Stimulated activated CD8-positive, alpha-beta memory T cell treated with anti-CD3 and anti-CD28 coated beads, Interleukin-15, amount 100 ng/mL, for 4 hours (primary cell): Measurements from ENCODE around the gene KRT6A.
"Not testable (repeated sequence)": the region's sequence is repeated elsewhere in the genome, so short reads cannot be mapped to it uniquely, and the experiment has no call there.

Experiments
- DNase-seq, 2 donors: peaks; one replicate each; pipeline ENCODE4 v3.0.0-alpha.2; 2020; ENCODE audit warnings: low read depth in 2 of 2

Gene KRT6A

GRCh38 chr12:52502877-52503276 is 9.8 kb upstream of the KRT6A start:
- no peak for DNase-seq

- no peak for DNase-seq
These were observed 8.4 kb upstream of the KRT6A start for GRCh38 chr12:52501490-52501889.

GRCh38 chr12:52500574-52500973 is 7.5 kb upstream of the KRT6A start:
- DNase-seq: not testable (repeated sequence)

GRCh38 chr12:52499806-52500560 is 6.9 kb upstream of the KRT6A start:
- DNase-seq: no peak

DNA sequence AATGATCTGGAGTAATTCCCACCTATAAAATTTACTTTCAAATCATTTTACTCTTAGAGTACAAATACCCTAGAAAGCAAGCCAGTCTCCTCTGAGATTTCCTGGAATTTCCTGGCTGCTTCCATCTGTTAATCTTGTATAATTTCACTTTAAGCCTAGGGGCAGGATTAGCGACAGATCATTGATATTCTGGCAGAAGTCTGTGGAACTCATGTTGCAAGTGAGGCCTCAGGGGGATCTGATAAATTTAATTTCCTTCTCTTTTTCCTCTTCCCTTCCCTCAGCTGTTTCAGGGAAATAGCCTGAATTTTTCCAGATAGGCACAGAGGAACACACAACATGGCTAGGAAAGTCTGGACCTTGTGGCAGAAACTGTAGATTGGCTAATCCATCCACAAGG is 5.9 kb upstream of the KRT6A start:
- no peak for DNase-seq

- no peak for DNase-seq
These were observed 4.9 kb upstream of the KRT6A start for GRCh38 chr12:52497975-52498374.

DNA sequence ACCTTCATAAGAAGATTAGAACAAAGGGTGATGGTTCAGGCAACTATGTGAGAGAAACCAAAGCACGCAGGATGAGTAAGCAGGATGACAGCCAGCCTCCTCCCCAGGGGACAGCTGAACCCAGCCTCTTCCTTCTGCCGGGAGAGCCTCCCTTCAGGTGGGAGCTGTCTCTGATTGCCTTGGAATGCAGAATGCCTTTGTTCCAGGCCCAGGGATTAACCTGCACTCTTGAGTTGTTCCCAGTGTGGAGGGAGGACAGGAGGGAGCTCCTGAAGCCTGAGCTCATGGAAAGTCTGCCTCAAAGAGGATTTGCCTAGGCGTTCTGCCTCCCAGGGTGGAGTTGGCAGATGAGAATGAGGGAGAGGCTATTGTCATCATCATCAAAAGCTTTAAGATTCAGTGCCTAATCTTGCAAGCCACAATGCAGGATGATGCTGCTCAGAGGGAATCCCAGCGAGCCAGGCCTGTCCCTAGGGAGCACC is 3.6 kb upstream of the KRT6A start:
- DNase-seq: no peak

DNA sequence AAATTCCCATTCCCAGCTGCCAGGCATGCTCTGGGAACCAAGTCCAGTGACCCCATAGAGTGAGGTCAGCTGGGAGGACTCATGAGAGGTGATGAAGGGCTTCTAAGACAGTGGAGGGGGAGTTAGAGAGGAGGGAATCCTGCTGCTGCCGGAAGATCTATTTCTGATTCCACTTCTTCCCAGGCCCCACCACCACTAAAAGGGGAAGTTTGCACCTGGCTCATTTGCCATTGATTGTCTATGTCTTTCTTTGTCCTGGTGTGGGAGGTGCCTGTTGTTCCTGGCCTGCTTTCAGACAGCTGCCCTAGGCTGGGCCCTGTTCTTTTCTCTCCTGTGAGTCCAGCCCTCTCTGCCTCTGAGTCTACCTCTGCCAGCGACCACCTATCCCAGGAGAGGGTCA is 3.0 kb upstream of the KRT6A start:
- DNase-seq: no peak

DNA sequence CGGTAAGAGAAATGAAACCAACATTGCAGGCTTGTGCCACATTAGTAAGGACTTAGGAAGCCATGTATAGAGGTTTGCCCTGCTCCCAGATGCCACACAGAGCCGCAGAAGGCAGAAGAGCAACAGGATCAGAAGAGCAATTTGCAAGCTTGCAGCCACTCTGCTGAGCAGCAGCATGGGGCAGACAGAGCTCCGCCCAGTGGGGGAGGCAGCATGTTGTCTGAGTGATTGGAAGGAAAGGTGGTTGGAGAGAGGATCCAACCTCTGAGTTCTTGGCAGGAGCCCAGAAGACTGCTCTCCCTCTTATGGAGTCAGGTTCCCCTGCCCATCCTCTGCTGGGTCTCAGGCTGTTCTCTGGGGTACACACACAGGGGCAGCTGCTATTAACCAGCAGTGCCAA is 2.3 kb upstream of the KRT6A start:
- no peak for DNase-seq

DNA sequence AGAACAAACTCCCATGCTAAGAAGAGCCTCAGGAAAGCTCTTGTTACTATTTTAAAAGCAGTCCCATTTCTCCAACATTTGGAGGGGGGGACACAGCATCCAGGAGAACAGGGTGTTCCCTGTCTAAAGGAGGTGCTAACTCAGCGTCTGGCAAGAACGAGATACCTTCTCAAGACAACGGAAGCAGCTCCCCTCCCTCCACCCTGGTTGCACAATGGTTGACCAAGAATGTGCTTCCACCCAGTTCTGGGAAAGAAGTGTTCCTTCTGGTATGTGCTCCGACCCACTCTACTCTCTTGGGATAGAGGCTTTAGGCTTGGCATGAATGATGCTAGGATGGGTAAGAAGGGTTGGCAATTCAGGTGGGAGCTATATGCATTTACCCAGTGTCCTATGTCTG is 1.5 kb upstream of the KRT6A start:
- no peak for DNase-seq

DNA sequence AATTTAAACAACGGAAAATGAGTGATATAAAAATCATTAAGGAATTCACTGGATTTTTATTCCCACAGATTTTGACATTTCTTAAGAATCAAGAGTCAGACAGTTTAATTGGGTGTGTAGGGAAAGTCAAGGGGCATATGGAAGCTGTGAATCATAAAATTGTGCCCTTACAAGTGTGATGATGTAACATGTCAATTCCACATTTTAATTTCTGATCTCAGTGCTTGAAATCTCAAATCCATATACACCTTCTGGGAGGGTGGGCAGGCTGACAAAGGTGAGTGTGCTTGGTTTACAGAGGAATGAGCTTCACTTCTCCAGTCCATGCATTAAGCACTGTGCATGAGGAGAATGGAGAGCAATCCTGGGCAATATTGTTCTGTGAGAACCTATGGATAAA is 1.0 kb upstream of the KRT6A start:
- DNase-seq: no peak

DNA sequence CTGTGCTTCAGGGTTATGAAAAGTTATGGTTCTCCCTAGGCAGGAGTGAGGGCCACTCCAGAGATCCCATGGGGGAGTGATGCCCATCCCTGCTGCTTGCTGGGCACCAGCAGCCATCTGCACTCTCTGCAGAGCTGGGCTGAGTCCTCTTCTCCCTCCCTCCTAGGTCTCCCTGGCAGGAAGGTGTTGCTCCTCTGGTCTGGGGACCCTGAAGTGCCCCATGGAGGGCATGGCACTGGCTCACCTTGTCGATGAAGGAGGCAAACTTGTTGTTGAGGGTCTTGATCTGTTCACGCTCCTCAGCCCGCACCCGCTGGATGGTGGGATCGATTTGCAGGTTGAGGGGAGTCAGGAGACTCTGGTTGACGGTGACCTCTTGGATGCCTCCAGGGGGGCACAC is 652 bp downstream of the KRT6A start:
- DNase-seq: not testable (repeated sequence)

DNA sequence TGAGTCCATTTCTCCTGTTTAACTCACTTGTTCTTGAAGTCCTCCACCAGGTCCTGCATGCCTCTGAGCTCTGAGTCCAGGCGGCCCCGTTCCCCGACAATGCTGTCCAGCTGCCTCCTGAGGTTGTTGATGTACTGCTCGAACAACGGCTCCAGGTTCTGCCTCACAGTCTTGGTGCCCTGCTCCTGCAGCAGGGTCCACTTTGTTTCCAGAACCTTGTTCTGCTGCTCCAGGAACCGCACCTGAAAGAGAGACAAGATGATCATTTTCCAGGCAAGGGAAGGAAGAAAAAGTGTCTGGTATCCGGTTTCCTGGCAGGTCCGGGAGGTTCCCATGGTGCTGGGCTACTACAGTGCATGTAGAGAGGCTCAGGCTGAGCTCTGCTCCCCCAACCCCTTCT is 1.6 kb downstream of the KRT6A start:
- DNase-seq: not testable (repeated sequence)

DNA sequence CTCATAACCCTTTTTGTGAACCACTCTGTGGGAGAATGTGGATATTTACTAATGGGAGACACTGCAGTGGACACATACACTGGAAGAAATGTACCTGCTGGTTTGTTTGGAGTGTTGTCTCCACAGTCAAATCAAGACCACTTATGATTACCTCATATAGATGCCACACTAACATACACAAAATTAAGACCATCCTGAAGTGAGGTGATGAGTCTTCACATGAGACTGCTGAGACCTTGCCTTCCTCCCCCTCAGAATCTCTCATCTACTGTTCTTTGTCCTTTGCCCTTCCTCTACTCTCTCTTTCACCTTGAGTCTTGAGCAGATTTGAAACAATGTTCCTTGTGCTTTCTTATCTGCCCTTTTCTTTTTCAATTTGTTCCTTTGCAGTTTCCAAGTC is 4.3 kb downstream of the KRT6A start:
- no peak for DNase-seq

- not testable (repeated sequence) for DNase-seq
These were observed 5.2 kb downstream of the KRT6A start for GRCh38 chr12:52487744-52488443.

GRCh38 chr12:52487211-52487610 is 5.8 kb downstream of the KRT6A start:
- no peak for DNase-seq

DNA sequence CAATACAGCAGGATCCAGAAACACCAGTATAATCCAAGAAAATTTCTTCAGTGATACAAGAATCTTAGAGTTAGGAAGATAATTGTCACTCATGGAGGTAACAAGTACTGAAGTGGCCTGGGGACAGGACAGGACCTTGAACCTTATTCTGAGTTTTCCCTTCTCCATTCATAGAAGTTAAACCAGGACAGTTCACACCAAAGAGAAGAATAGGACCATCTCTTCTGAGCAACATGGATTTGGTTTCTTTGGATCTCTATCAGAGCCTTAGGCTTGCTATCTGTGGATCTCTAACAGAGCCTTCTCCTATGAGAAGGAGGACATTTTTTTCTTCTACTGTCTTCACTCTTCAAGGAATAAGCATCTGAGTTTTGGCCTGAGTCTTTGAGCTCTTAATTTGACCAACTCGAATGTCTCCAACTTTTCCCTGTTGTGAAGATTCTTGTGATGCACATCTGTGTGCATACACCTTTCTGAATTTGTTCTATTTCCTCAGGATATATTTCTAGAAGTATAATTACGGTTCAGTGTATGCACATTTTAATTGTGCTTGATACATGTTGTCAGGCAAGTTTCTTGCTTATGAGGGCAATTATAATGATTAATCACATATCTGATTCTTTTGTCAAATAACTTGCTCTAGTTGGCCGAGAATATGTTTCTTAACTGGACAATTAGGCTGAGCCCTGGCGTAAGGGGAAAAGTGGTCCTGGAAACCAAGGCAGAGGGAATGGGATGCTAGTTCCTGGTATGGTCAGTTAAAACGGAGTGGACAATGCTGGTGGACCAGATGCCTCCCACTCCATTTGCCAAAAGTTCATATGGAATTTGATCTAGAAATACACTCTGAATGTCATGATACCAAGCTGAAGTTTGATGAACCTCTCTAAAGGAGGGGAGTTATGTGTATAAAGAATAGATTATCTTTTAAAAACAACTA is 6.6 kb downstream of the KRT6A start:
- DNase-seq: no peak

DNA sequence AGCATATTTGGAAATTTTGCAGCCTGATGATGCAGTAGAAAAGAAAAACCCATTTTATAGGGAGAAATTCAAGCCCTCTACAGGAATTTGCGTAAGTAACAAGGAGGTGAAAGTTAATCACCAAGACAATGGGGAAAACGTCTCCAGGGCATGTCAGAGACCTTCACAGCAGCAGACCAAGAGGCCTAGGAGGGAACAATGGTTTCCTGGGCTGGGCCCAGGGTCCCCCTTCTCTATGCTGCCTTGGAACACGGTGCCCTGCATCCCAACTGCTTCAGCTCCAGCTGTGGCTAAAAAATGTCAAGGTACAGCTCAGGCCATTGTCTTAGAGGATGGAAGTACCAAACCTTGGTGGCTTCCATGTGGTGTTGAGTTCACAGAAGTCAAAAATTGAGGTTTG is 13.0 kb downstream of the KRT6A start:
- no peak for DNase-seq

GRCh38 chr12:52477651-52478050 is 15.4 kb downstream of the KRT6A start:
- DNase-seq: no peak

GRCh38 chr12:52474212-52474611 is 18.8 kb downstream of the KRT6A start:
- DNase-seq: no peak

GRCh38 chr12:52473768-52474167 is 19.3 kb downstream of the KRT6A start, which contains the start of gene KRT6C:
Gene KRT6C (minus strand): TSS chr12:52473805. CDS start chr12:52473737, 68 bp downstream.
- no peak for DNase-seq

GRCh38 chr12:52469853-52470252 is 23.2 kb downstream of the KRT6A start:
- no peak for DNase-seq
